ENCODE measurements around the gene FCAMR.

GRCh38 chr1:206986402-206986801 is 16.1 kb upstream of the FCAMR start:
- TF ChIP-seq CTCF (IDR thresholded peaks at IDR 0.05) (no peak), E2F1 (CRISPR knock-in tag; IDR thresholded peaks at IDR 0.05) (no peak), OVOL2 (CRISPR knock-in tag; IDR thresholded peaks at IDR 0.05; ENCODE audit: borderline replicate concordance) (no peak), MAX (CRISPR knock-in tag; IDR thresholded peaks at IDR 0.05) (no peak), ZNF396 (CRISPR knock-in tag; IDR thresholded peaks at IDR 0.05; ENCODE audit: borderline replicate concordance) (no peak)
- TF ChIP-seq, protein P1, sequence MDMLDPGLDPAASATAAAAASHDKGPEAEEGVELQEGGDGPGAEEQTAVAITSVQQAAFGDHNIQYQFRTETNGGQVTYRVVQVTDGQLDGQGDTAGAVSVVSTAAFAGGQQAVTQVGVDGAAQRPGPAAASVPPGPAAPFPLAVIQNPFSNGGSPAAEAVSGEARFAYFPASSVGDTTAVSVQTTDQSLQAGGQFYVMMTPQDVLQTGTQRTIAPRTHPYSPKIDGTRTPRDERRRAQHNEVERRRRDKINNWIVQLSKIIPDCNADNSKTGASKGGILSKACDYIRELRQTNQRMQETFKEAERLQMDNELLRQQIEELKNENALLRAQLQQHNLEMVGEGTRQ (CRISPR knock-in tag; IDR thresholded peaks at IDR 0.05) = no peak
- TF ChIP-seq, protein P2, sequence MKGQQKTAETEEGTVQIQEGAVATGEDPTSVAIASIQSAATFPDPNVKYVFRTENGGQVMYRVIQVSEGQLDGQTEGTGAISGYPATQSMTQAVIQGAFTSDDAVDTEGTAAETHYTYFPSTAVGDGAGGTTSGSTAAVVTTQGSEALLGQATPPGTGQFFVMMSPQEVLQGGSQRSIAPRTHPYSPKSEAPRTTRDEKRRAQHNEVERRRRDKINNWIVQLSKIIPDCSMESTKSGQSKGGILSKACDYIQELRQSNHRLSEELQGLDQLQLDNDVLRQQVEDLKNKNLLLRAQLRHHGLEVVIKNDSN (CRISPR knock-in tag; IDR thresholded peaks at IDR 0.05) = no peak

Measured in WTC11 (cell line).